ENCODE measurements around the gene SCAI.
"Not testable (repeated sequence)": the region's sequence is repeated elsewhere in the genome, so short reads cannot be mapped to it uniquely, and the experiment has no call there.

SCAI gene

GRCh38 chr9:125043148-125043547 lies 100.2 kb downstream of the SCAI start:
- Mint-ChIP-seq H3K4me1 (peaks cover 16% of the 10 kb centered on the region), H3K9me3 (no peaks in the 10 kb centered on the region), H3K4me3 (no peak overlapping the region), H3K36me3 (ENCODE audit: low read depth) (peaks cover 30% of the 10 kb centered on the region), H3K27ac (no peak overlapping the region), H3K27me3 (ENCODE audit: low read depth, poor library complexity) (no peaks in the 10 kb centered on the region)
- no peak for DNase-seq
- no peak for TF ChIP-seq CTCF (IDR thresholded peaks at IDR 0.05)

DNA sequence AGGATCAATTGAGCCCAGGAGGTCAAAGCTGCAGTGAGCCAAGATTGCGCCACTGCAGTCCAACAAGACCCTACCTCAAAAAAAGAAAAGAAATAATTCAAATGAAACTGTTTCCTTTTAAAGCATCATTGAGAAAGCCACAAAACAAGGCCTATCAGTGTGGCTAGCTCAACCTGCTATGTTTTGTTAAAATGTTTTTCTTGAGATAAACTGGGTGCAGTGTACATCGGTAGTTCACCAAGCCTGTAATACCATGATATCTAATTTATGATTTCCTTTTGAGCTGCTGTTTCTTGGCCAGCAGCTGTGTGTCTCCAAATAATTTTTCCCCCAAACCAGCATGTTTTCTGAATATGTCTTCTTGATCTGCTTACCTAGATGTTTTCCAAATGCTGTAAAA lies 105.2 kb downstream of the SCAI start:
- no peak overlapping the region for H3K27ac Mint-ChIP-seq
- H3K4me3 Mint-ChIP-seq: no peak overlapping the region
- no peaks in the 10 kb centered on the region for H3K36me3 Mint-ChIP-seq (ENCODE audit: low read depth)
- no peak for TF ChIP-seq CTCF (IDR thresholded peaks at IDR 0.05)
- H3K27me3 Mint-ChIP-seq (ENCODE audit: low read depth, poor library complexity): no peaks in the 10 kb centered on the region
- no peak for DNase-seq
- H3K9me3 Mint-ChIP-seq: no peaks in the 10 kb centered on the region
- H3K4me1 Mint-ChIP-seq: peaks cover 16% of the 10 kb centered on the region

GRCh38 chr9:125028041-125028440 lies 115.3 kb downstream of the SCAI start:
- DNase-seq: no peak

DNA sequence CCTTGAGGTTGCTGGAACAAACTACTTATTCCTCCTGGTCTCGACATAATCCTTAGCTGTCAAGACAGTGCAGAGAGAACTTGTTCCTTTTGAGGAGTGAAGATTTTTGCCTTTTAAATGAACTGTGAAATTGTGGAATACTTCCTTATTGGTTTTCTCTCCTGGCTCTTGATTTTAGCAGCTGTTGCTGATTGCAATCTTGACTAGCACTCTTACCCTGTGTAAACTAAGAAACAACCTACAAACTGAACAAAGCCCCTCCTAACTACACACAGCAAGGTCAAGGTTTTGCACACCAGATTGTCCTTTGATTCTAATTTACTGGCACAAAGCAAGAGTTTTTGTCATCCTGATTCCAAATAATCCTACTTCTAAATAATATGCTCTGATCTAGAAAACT lies 118.4 kb downstream of the SCAI start:
- Mint-ChIP-seq H3K36me3 (ENCODE audit: low read depth) (peaks cover 55% of the 10 kb centered on the region), H3K4me3 (no peak overlapping the region), H3K9me3 (no peaks in the 10 kb centered on the region), H3K27ac (no peak overlapping the region), H3K27me3 (ENCODE audit: low read depth, poor library complexity) (peaks cover 2% of the 10 kb centered on the region), H3K4me1 (peaks cover 4% of the 10 kb centered on the region)
- DNase-seq: no peak
- TF ChIP-seq CTCF (IDR thresholded peaks at IDR 0.05): no peak

More at GRCh38 chr9:125028041-125028440, 115.3 kb downstream of the SCAI start:
- H3K4me1 Mint-ChIP-seq: peaks cover 5% of the 10 kb centered on the region
- no peak for TF ChIP-seq CTCF (IDR thresholded peaks at IDR 0.05)
- no peak overlapping the region for H3K4me3 Mint-ChIP-seq
- no peaks in the 10 kb centered on the region for H3K9me3 Mint-ChIP-seq
- H3K36me3 Mint-ChIP-seq (ENCODE audit: low read depth): peaks cover 28% of the 10 kb centered on the region
- H3K27ac Mint-ChIP-seq: no peak overlapping the region
- H3K27me3 Mint-ChIP-seq (ENCODE audit: low read depth, poor library complexity): no peaks in the 10 kb centered on the region

DNA sequence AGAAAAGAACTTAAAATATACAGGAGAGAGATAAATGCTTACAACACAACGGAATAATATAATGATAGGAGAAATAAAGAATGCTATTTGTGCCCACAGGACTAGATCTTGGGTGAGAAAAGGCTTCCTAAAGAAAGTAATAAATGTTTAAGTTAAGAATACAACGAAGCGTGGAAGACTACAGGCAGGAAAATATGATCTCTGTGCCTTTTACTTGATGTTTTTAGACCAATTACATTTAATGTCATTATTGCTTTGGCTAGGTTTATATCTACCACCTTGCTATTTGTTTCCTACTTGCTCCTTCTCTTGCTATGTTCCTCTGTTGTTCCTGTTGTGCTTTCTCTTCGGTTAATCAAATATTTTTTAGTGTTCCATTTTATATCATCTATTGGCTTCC lies 122.3 kb downstream of the SCAI start:
- peaks cover 80% of the 10 kb centered on the region for H3K36me3 Mint-ChIP-seq (ENCODE audit: low read depth)
- H3K27ac Mint-ChIP-seq: no peak overlapping the region
- no peak for TF ChIP-seq CTCF (IDR thresholded peaks at IDR 0.05)
- no peaks in the 10 kb centered on the region for H3K9me3 Mint-ChIP-seq
- no peak for DNase-seq
- no peaks in the 10 kb centered on the region for H3K4me1 Mint-ChIP-seq
- H3K4me3 Mint-ChIP-seq: no peak overlapping the region
- H3K27me3 Mint-ChIP-seq (ENCODE audit: low read depth, poor library complexity): peaks cover 2% of the 10 kb centered on the region

- not testable (repeated sequence) for H3K4me1 Mint-ChIP-seq; H3K27ac Mint-ChIP-seq; DNase-seq; H3K27me3 Mint-ChIP-seq (ENCODE audit: low read depth, poor library complexity); H3K4me3 Mint-ChIP-seq
- peaks cover 79% of the 10 kb centered on the region for H3K36me3 Mint-ChIP-seq (ENCODE audit: low read depth)
- H3K9me3 Mint-ChIP-seq: peaks cover 12% of the 10 kb centered on the region
Measured at GRCh38 chr9:125015655-125016054, 127.7 kb downstream of the SCAI start.

GRCh38 chr9:125012013-125012412 lies 131.3 kb downstream of the SCAI start:
- H3K27ac Mint-ChIP-seq; H3K4me1 Mint-ChIP-seq; H3K4me3 Mint-ChIP-seq; DNase-seq; H3K27me3 Mint-ChIP-seq (ENCODE audit: low read depth, poor library complexity): not testable (repeated sequence)
- Mint-ChIP-seq H3K9me3 (peaks cover 32% of the 10 kb centered on the region), H3K36me3 (ENCODE audit: low read depth) (peaks cover 80% of the 10 kb centered on the region)
